ENCODE measurements around the gene CKS2.

GRCh38 chr9:89293014-89293413, 18.0 kb upstream of the CKS2 start:
- TF ChIP-seq POLR2A (IDR thresholded peaks at IDR 0.05), result no peak
- TF ChIP-seq, protein P1, sequence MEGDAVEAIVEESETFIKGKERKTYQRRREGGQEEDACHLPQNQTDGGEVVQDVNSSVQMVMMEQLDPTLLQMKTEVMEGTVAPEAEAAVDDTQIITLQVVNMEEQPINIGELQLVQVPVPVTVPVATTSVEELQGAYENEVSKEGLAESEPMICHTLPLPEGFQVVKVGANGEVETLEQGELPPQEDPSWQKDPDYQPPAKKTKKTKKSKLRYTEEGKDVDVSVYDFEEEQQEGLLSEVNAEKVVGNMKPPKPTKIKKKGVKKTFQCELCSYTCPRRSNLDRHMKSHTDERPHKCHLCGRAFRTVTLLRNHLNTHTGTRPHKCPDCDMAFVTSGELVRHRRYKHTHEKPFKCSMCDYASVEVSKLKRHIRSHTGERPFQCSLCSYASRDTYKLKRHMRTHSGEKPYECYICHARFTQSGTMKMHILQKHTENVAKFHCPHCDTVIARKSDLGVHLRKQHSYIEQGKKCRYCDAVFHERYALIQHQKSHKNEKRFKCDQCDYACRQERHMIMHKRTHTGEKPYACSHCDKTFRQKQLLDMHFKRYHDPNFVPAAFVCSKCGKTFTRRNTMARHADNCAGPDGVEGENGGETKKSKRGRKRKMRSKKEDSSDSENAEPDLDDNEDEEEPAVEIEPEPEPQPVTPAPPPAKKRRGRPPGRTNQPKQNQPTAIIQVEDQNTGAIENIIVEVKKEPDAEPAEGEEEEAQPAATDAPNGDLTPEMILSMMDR (IDR thresholded peaks at IDR 0.05 in 4 of 5, conservative IDR thresholded peaks at IDR 0.05 in 1 of 5), result no peak
